Measurements from ENCODE around the gene DAAM2.

The DAAM2 gene

GRCh38 chr6:39909701-39910100, 117.5 kb downstream of the DAAM2 start:
- Histone ChIP-seq H3K27me3 (replicated peaks; ENCODE audit: control insufficient read depth, insufficient read depth, low read length) (no peaks in the 10 kb centered on the region; the same call in 1 of the 2 replicates), H3K36me3 (ENCODE audit: control insufficient read depth, insufficient read depth, low read length) (no peaks in the 10 kb centered on the region), H3K4me3 (replicated peaks; ENCODE audit: low read depth, low read length) (no peak overlapping the region)
- no peak for TF ChIP-seq CTCF (IDR thresholded peaks at IDR 0.05; ENCODE audit: insufficient read depth, low read length, poor library complexity, severe bottlenecking)
- no peak for DNase-seq (ENCODE audit: extremely low read depth, insufficient read length)

GRCh38 chr6:39910164-39910563, 118.0 kb downstream of the DAAM2 start:
- no peaks in the 10 kb centered on the region; the same call in none of the 2 replicates for H3K27me3 ChIP-seq (replicated peaks; ENCODE audit: control insufficient read depth, insufficient read depth, low read length)
- no peak for DNase-seq (ENCODE audit: extremely low read depth, insufficient read length)
- no peak for TF ChIP-seq CTCF (IDR thresholded peaks at IDR 0.05; ENCODE audit: insufficient read depth, low read length, poor library complexity, severe bottlenecking)
- H3K36me3 ChIP-seq (ENCODE audit: control insufficient read depth, insufficient read depth, low read length), result no peaks in the 10 kb centered on the region
- H3K4me3 ChIP-seq (replicated peaks; ENCODE audit: low read depth, low read length), result no peak overlapping the region

GRCh38 chr6:39910744-39911143, 118.6 kb downstream of the DAAM2 start:
- H3K27me3 ChIP-seq (replicated peaks; ENCODE audit: control insufficient read depth, insufficient read depth, low read length), result no peaks in the 10 kb centered on the region; the same call in none of the 2 replicates
- H3K4me3 ChIP-seq (replicated peaks; ENCODE audit: low read depth, low read length), result no peak overlapping the region
- no peak for TF ChIP-seq CTCF (IDR thresholded peaks at IDR 0.05; ENCODE audit: insufficient read depth, low read length, poor library complexity, severe bottlenecking)
- DNase-seq (ENCODE audit: extremely low read depth, insufficient read length), result no peak
- H3K36me3 ChIP-seq (ENCODE audit: control insufficient read depth, insufficient read depth, low read length), result no peaks in the 10 kb centered on the region

- no peaks in the 10 kb centered on the region; the same call in none of the 2 replicates for H3K27me3 ChIP-seq (replicated peaks; ENCODE audit: control insufficient read depth, insufficient read depth, low read length)
- H3K4me3 ChIP-seq (replicated peaks; ENCODE audit: low read depth, low read length), result no peak overlapping the region
- no peak for TF ChIP-seq CTCF (IDR thresholded peaks at IDR 0.05; ENCODE audit: insufficient read depth, low read length, poor library complexity, severe bottlenecking)
- H3K36me3 ChIP-seq (ENCODE audit: control insufficient read depth, insufficient read depth, low read length), result no peaks in the 10 kb centered on the region
- no peak for DNase-seq (ENCODE audit: extremely low read depth, insufficient read length)
Measured at GRCh38 chr6:39911513-39912125, 119.4 kb downstream of the DAAM2 start.

- TF ChIP-seq CTCF (IDR thresholded peaks at IDR 0.05; ENCODE audit: insufficient read depth, low read length, poor library complexity, severe bottlenecking), result no peak
- no peaks in the 10 kb centered on the region; the same call in none of the 2 replicates for H3K27me3 ChIP-seq (replicated peaks; ENCODE audit: control insufficient read depth, insufficient read depth, low read length)
- no peaks in the 10 kb centered on the region for H3K36me3 ChIP-seq (ENCODE audit: control insufficient read depth, insufficient read depth, low read length)
- H3K4me3 ChIP-seq (replicated peaks; ENCODE audit: low read depth, low read length), result no peak overlapping the region
- DNase-seq (ENCODE audit: extremely low read depth, insufficient read length), result no peak
Measured at GRCh38 chr6:39912446-39912845, 120.3 kb downstream of the DAAM2 start.

Measured in GM06990 (cell line).